Immature natural killer cell (primary cell): ENCODE measurements around the gene LRRC7. TPM values are rescaled to one million over a fixed set of nuclear protein-coding genes. Genes with fewer than 3 reads are reported as not detected.

Experiments used
- DNase-seq, 3 donors: peaks; one replicate each; pipeline ENCODE4 v3.0.0; 2022; ENCODE audit warnings: mixed read lengths in 1 of 3
- H3K27ac Mint-ChIP-seq, 6 donors: one replicate each; pipeline ENCODE4 v1.8.0; 2020; ENCODE audit warnings: mixed read lengths in 6 of 6, mild to moderate bottlenecking in 5 of 6, inconsistent platforms in 4 of 6, moderate library complexity in 3 of 6
- H3K27me3 Mint-ChIP-seq, 3 donors: one replicate each; pipeline ENCODE4 v1.8.0; 2020 to 2021; ENCODE audit warnings: low read depth in 3 of 3, mild to moderate bottlenecking in 3 of 3, mixed read lengths in 3 of 3, moderate library complexity in 3 of 3, inconsistent platforms in 1 of 3
- H3K36me3 Mint-ChIP-seq, 3 donors: one replicate each; pipeline ENCODE4 v1.8.0; 2020; ENCODE audit warnings: mixed read lengths in 3 of 3, inconsistent platforms in 2 of 3, mild to moderate bottlenecking in 2 of 3
- H3K4me1 Mint-ChIP-seq, 2 donors: one replicate each; pipeline ENCODE4 v1.8.0; 2020; ENCODE audit warnings: inconsistent platforms in 2 of 2, mild to moderate bottlenecking in 2 of 2, mixed read lengths in 2 of 2, moderate library complexity in 1 of 2
- H3K4me3 Mint-ChIP-seq, 5 donors: one replicate each; pipeline ENCODE4 v1.8.0; 2020; ENCODE audit warnings: mild to moderate bottlenecking in 5 of 5, mixed read lengths in 5 of 5, inconsistent platforms in 3 of 5, moderate library complexity in 3 of 5
- H3K9me3 Mint-ChIP-seq, 6 donors: one replicate each; pipeline ENCODE4 v1.8.0; 2020; ENCODE audit warnings: mild to moderate bottlenecking in 6 of 6, mixed read lengths in 6 of 6, inconsistent platforms in 4 of 6, moderate library complexity in 3 of 6
- polyA plus RNA-seq, 3 donors: library from polyadenylated mRNA; unstranded; fragments of 300-500 nt; fragmentation: Illumina TruSeq; gene quantifications; one replicate each; pipeline ENCODE4 v1.2.3, GENCODE V29; 2021

Gene LRRC7
- polyA plus RNA-seq, 3 donors from 2014 or later: 0.36 TPM; not detected in 2

DNA sequence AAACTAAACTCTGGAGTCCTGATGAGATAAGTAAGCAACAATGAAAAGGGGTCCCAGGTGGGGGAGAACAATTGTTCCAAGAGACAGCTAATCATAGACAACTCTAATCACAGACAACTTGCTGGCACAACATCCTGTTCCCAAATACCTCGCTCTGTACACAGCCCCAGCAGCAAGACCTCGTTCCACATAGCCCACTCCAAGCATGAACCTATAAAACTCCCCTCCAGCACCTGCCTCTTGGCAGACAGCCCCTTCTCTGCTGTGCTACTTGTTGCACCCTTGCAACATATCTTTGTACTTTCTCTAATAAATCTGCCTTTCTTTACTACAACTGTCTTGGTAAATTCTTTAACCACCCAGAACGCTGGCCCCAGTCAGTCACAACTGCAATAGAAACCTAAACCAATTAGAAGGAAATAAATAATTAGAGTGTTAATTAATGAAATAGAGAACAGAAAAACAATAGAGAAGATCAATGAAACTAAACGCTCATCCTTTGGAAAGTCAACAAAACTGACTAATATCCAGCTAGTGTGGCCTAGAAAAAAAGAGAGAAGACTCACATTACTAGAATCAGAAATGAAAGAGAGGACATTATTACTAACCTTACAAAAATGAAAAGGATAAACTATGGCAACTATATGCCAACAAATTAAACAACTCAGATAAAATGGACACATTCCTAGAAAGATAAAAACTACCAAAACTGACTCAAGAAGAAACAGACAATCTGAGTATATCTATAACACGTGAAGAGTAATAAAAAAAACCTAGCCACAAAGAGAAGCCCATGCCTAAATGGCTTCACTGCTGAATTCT is 601.5 kb downstream of the LRRC7 start:
- Mint-ChIP-seq H3K9me3 (no peaks in the 10 kb centered on the region), H3K4me1 (no peaks in the 10 kb centered on the region), H3K27me3 (peaks cover 0 to 2% (median 0%) of the 10 kb centered on the region in 3 donors), H3K36me3 (peaks cover 20 to 31% (median 26%) of the 10 kb centered on the region in 3 donors), H3K27ac (peak overlapping the region in 1 of 6 donors; percentile 23), H3K4me3 (no peak overlapping the region)
- no peak for DNase-seq

GRCh38 chr1:70171512-70171911 is 603.8 kb downstream of the LRRC7 start:
- H3K4me3 Mint-ChIP-seq: no peak overlapping the region
- peaks cover 0 to 2% (median 0%) of the 10 kb centered on the region in 3 donors for H3K27me3 Mint-ChIP-seq
- no peak for DNase-seq
- peaks cover 20 to 28% (median 21%) of the 10 kb centered on the region in 3 donors for H3K36me3 Mint-ChIP-seq
- H3K9me3 Mint-ChIP-seq: no peaks in the 10 kb centered on the region
- H3K27ac Mint-ChIP-seq: no peak overlapping the region
- no peaks in the 10 kb centered on the region for H3K4me1 Mint-ChIP-seq
